Measurements from ENCODE around the gene MROH8. TPM values are rescaled to one million over a fixed set of nuclear protein-coding genes. Genes with fewer than 3 reads are reported as not detected.

Gene MROH8
- total and polyA plus RNA-seq, 2 of the 13 experiments (the other 11 are each of a cell fraction or from before 2014, with no cell fraction given) = 2.6 to 5.5 TPM

GRCh38 chr20:37228082-37228481, 48.7 kb upstream of the MROH8 start (continued):
- TF ChIP-seq, protein P1, sequence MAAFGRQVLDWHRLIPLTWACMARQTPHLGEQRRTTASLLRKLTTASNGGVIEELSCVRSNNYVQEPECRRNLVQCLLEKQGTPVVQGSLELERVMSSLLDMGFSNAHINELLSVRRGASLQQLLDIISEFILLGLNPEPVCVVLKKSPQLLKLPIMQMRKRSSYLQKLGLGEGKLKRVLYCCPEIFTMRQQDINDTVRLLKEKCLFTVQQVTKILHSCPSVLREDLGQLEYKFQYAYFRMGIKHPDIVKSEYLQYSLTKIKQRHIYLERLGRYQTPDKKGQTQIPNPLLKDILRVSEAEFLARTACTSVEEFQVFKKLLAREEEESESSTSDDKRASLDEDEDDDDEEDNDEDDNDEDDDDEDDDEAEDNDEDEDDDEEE (CRISPR knock-in tag; IDR thresholded peaks at IDR 0.05) = no peak
- TF ChIP-seq CAMTA2 (CRISPR knock-in tag; IDR thresholded peaks at IDR 0.05; ENCODE audit: borderline replicate concordance) = no peak

DNA sequence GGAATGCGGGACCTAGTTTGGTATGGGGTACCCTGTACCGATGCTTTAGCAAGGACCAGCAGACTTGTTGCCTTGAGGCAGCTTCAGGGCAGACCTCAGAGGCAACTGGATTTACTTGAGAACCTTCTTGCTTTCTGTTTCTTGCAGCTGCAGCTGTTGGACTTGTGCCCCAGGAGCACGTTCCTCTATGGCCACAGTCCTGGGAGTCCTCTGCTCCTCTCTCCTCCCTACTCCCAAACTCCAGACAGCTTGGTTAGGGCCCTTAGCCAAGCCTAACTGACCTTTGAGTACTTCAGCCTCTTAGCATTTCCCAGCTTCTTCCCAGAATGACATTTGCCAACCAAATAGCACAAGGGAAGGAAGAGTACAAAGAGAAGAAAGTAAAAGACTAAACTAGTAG, 47.5 kb upstream of the MROH8 start:
- H3K4me1 ChIP-seq (ENCODE audit: insufficient read depth, low read length) = no peaks in the 10 kb centered on the region
- no peak for ATAC-seq
- intact Hi-C loops (cut with micrococcal nuclease; ENCODE audit: unreplicated experiment) = no loop called here
- in situ Hi-C loops (cut with HindIII; ENCODE audit: extremely low pct_ligation_motif_present, low pct_unique_long_range_greater_than_20kb) = no loop called here
- no peak overlapping the region for H3K27ac ChIP-seq (ENCODE audit: extremely low read length, insufficient read depth, low read length)
- ChIA-PET POLR2A (no interaction called here), CTCF (ENCODE audit: low intra/inter-chr PET ratio, low total read pairs) (no interaction called here)
- 95% methylated on average over 3 of the region's 3 CpGs for WGBS (ENCODE audit: low lambda C conversion rate)
- TF ChIP-seq FOXO1 (CRISPR knock-in tag; IDR thresholded peaks at IDR 0.05) = no peak
- peak; percentile 6 for TF ChIP-seq RBM22 (optimal IDR thresholded peaks at IDR 0.05; ENCODE audit: low read length)
- BruUV-seq (replicated peaks) = no TSS peak
- no peak overlapping the region for H2AFZ ChIP-seq (ENCODE audit: low read length)
- H4K20me1 ChIP-seq (ENCODE audit: insufficient read depth, low read length) = 0 out of 2 replicates have a peak, but pooled peaks cover 1% of the 10 kb centered on the region
- no peak for DNase-seq (ENCODE audit: low spot score)
- no peak overlapping the region for H3K4me3 ChIP-seq (replicated peaks in 1 of 3; ENCODE audit: insufficient read depth in 1 of 3, low read depth in 2 of 3, low read length in 3 of 3)
- H3K79me2 ChIP-seq (ENCODE audit: insufficient read depth, low read length) = no peaks in the 10 kb centered on the region
- no peak for FAIRE-seq
- H3K27me3 ChIP-seq (ENCODE audit: control insufficient read depth in 1 of 2, insufficient read depth in 2 of 2, low read length in 2 of 2) = no peaks in the 10 kb centered on the region
- H3K4me2 ChIP-seq (ENCODE audit: low read depth, low read length) = no peak overlapping the region
- peaks cover 77 to 98% of the 10 kb centered on the region in 2 experiments for H3K36me3 ChIP-seq (replicated peaks in 1 of 2; ENCODE audit: control insufficient read depth in 1 of 2, insufficient read depth in 2 of 2, low read length in 2 of 2)
- H3K9ac ChIP-seq (ENCODE audit: insufficient read depth, low read depth, low read length) = no peak overlapping the region
- no peaks in the 10 kb centered on the region for H3K9me3 ChIP-seq (ENCODE audit: low read length)

GRCh38 chr20:37225146-37225545, 45.8 kb upstream of the MROH8 start:
- no peak overlapping the region for H3K4me3 ChIP-seq (replicated peaks in 1 of 3; ENCODE audit: insufficient read depth in 1 of 3, low read depth in 2 of 3, low read length in 3 of 3)
- H3K27me3 ChIP-seq (ENCODE audit: control insufficient read depth in 1 of 2, insufficient read depth in 2 of 2, low read length in 2 of 2) = no peaks in the 10 kb centered on the region
- no peak for ATAC-seq
- H3K4me1 ChIP-seq (ENCODE audit: insufficient read depth, low read length) = peaks cover 6% of the 10 kb centered on the region
- H3K9me3 ChIP-seq (ENCODE audit: low read length) = no peaks in the 10 kb centered on the region
- peaks cover 8% of the 10 kb centered on the region for H3K79me2 ChIP-seq (ENCODE audit: insufficient read depth, low read length)
- H3K4me2 ChIP-seq (ENCODE audit: low read depth, low read length) = no peak overlapping the region
- no peak for DNase-seq (ENCODE audit: low spot score)
- H3K27ac ChIP-seq (ENCODE audit: extremely low read length, insufficient read depth, low read length) = no peak overlapping the region
- CTCF ChIA-PET (ENCODE audit: low intra/inter-chr PET ratio, low total read pairs) = no interaction called here
- POLR2A ChIA-PET = no interaction called here
- H3K36me3 ChIP-seq (replicated peaks in 1 of 2; ENCODE audit: control insufficient read depth in 1 of 2, insufficient read depth in 2 of 2, low read length in 2 of 2) = peaks cover 68 to 95% of the 10 kb centered on the region in 2 experiments
- no peak for FAIRE-seq
- no TSS peak for BruUV-seq (replicated peaks)
- H2AFZ ChIP-seq (ENCODE audit: low read length) = no peak overlapping the region
- no peak overlapping the region for H3K9ac ChIP-seq (ENCODE audit: insufficient read depth, low read depth, low read length)
- intact Hi-C loops (cut with micrococcal nuclease; ENCODE audit: unreplicated experiment) = no loop called here
- in situ Hi-C loops (cut with HindIII; ENCODE audit: extremely low pct_ligation_motif_present, low pct_unique_long_range_greater_than_20kb) = no loop called here
- whole genome bisulfite sequencing (ENCODE audit: low lambda C conversion rate) = 99% methylated on average over 5 of the region's 5 CpGs
- no peak for TF ChIP-seq SRY (CRISPR knock-in tag; IDR thresholded peaks at IDR 0.05)
- no peak for TF ChIP-seq FOSL2 (CRISPR knock-in tag; IDR thresholded peaks at IDR 0.05)
- TF ChIP-seq ZNF709 (CRISPR knock-in tag; IDR thresholded peaks at IDR 0.05) = no peak
- H4K20me1 ChIP-seq (ENCODE audit: insufficient read depth, low read length) = peaks cover 11% of the 10 kb centered on the region

Measured in HepG2 (cell line).